B cell (primary cell): ENCODE data around the gene ZNF787. TPM values are rescaled to one million over a fixed set of nuclear protein-coding genes. Genes with fewer than 3 reads are reported as not detected.
"Not testable (repeated sequence)": the region's sequence is repeated elsewhere in the genome, so short reads cannot be mapped to it uniquely, and the experiment has no call there.

Source experiments
- ATAC-seq: fragments of 200-7000 bp; cut with Tn5 transposase; one replicate; pipeline ENCODE4 v1.10.0; 2021; ENCODE audit warnings: low read depth, mild to moderate bottlenecking, moderate number of reproducible peaks, moderate library complexity
- CTCF ChIA-PET: fragments of 350-600 bp; sonication (Branson Sonifier 250); formaldehyde crosslinking; loops from one replicate; lab custom pipeline; 2021; ENCODE audit warnings: antibody characterized with exemption, inconsistent platforms; lab: Charles Lee
- POLR2A ChIA-PET: fragments of 350-600 bp; sonication (Branson Sonifier 250); formaldehyde crosslinking; loops from one replicate; lab custom pipeline; 2021; ENCODE audit warnings: antibody characterized with exemption; lab: Charles Lee
- DNase-seq: peaks from one replicate; pipeline ENCODE4 v3.0.0; 2013
- H2AFZ ChIP-seq: 2 replicates; pipeline ENCODE4 v1.6.1; 2012; ENCODE audit warnings: mild to moderate bottlenecking, low read depth, low read length; ENCODE audit not compliant: insufficient read depth, poor library complexity, severe bottlenecking
- H3K27ac ChIP-seq, 2 donors: 1 replicate in 1 of 2; 2 replicates in 1 of 2; pipeline ENCODE4 v1.5.1; 2012 to 2013; ENCODE audit warnings: low read length in 2 of 2, mild to moderate bottlenecking in 2 of 2, moderate library complexity in 1 of 2
- H3K27me3 ChIP-seq, 4 experiments: fragments of 200-600 bp in 1 of 4; sonication (generic) in 1 of 4; replicated peaks in 1 of 4; 1 replicate in 2 of 4; 2 replicates in 2 of 4; pipeline versions ENCODE4 v1.6.1 to v1.7.0; 2013 to 2016; ENCODE audit warnings: low read length in 3 of 4, mild to moderate bottlenecking in 2 of 4, mixed read lengths in 1 of 4, moderate library complexity in 1 of 4; ENCODE audit not compliant: insufficient read depth in 4 of 4, control insufficient read depth in 3 of 4; ENCODE audit errors: control extremely low read depth in 1 of 4
- H3K36me3 ChIP-seq, 2 experiments: replicated peaks in 1 of 2; 1 replicate in 1 of 2; 2 replicates in 1 of 2; pipeline versions ENCODE4 v1.6.1 to v1.7.1; 2013; ENCODE audit warnings: low read length in 1 of 2; ENCODE audit not compliant: insufficient read depth in 2 of 2, control insufficient read depth in 1 of 2; ENCODE audit errors: control extremely low read depth in 1 of 2, extremely low read depth in 1 of 2
- H3K4me1 ChIP-seq, 2 donors: fragments of 200-600 bp in 1 of 2; sonication (generic) in 1 of 2; 1 replicate in 1 of 2; 2 replicates in 1 of 2; pipeline versions ENCODE4 v1.5.1 to v1.6.1; 2013 to 2017; ENCODE audit warnings: low read length in 2 of 2; ENCODE audit not compliant: control insufficient read depth in 2 of 2, insufficient read depth in 2 of 2
- H3K4me2 ChIP-seq: replicated peaks from 2 replicates; pipeline ENCODE3; 2012; ENCODE audit warnings: mild to moderate bottlenecking, low read depth, low read length; ENCODE audit not compliant: poor library complexity, severe bottlenecking
- H3K4me3 ChIP-seq, 5 experiments: fragments of 200-600 bp in 1 of 5; sonication (generic) in 1 of 5; 1 replicate in 3 of 5; 2 replicates in 2 of 5; pipeline versions ENCODE4 v1.5.1 to v1.7.0; 2011 to 2016; ENCODE audit warnings: low read length in 4 of 5, mild to moderate bottlenecking in 4 of 5, low read depth in 2 of 5, control low read depth in 1 of 5, moderate library complexity in 1 of 5; ENCODE audit not compliant: insufficient read depth in 1 of 5; ENCODE audit errors: control extremely low read depth in 1 of 5, extremely low read depth in 1 of 5
- H3K79me2 ChIP-seq: fragments of 200-600 bp; sonication (generic); one replicate; pipeline ENCODE4 v1.6.0; 2016; ENCODE audit warnings: low read length; ENCODE audit not compliant: control insufficient read depth, insufficient read depth
- H3K9ac ChIP-seq: fragments of 200-600 bp; sonication (generic); 2 replicates; pipeline ENCODE4 v1.6.1; 2017; ENCODE audit warnings: mild to moderate bottlenecking, low read length, moderate library complexity
- H3K9me3 ChIP-seq, 3 donors: one replicate each; pipeline versions ENCODE4 v1.6.1 to v1.7.1; 2013; ENCODE audit warnings: low read length in 2 of 3; ENCODE audit not compliant: control insufficient read depth in 2 of 3, insufficient read depth in 1 of 3; ENCODE audit errors: control extremely low read depth in 1 of 3
- H4K20me1 ChIP-seq: 2 replicates; pipeline ENCODE4 v1.6.0; 2012; ENCODE audit warnings: mild to moderate bottlenecking, low read length; ENCODE audit not compliant: insufficient read depth, control insufficient read depth, poor library complexity, severe bottlenecking
- H3K27ac Mint-ChIP-seq: one replicate; pipeline ENCODE4 v1.8.0; 2021; ENCODE audit warnings: mixed read lengths
- H3K27me3 Mint-ChIP-seq: one replicate; pipeline ENCODE4 v1.8.0; 2021; ENCODE audit warnings: mixed read lengths
- H3K4me1 Mint-ChIP-seq: one replicate; pipeline ENCODE4 v1.8.0; 2021; ENCODE audit warnings: mixed read lengths
- H3K4me3 Mint-ChIP-seq: one replicate; pipeline ENCODE4 v1.8.0; 2021; ENCODE audit warnings: mixed read lengths
- H3K9me3 Mint-ChIP-seq: one replicate; pipeline ENCODE4 v1.8.0; 2022; ENCODE audit warnings: mixed read lengths; ENCODE audit not compliant: insufficient read depth
- CTCF ChIP-seq: fragments of 200-600 bp; IDR thresholded peaks from one replicate; pipeline ENCODE4 v1.8.0; 2022; ENCODE audit warnings: antibody characterized with exemption, mild to moderate bottlenecking
- EZH2 ChIP-seq: IDR thresholded peaks from 2 replicates; pipeline ENCODE4 v1.6.1; 2012; ENCODE audit warnings: borderline replicate concordance, low read depth, mild to moderate bottlenecking, moderate library complexity, low read length; ENCODE audit not compliant: insufficient read depth, poor library complexity, severe bottlenecking
- WGBS: methylation state at CpG from one replicate; pipeline ENCODE4 v1.1.5; 2013; ENCODE audit warnings: missing lambda C conversion rate; ENCODE audit not compliant: insufficient coverage; 5-methylcytosine and 5-hydroxymethylcytosine counted together
- intact Hi-C: fragments of 100-400 bp; cut with micrococcal nuclease; formaldehyde crosslinking; loops from one replicate; pipeline ENCODE4 v1.10.0; 2022
- polyA plus RNA-seq: library from polyadenylated mRNA; depleted of rRNA; stranded (reverse); fragments of >200 nt; gene quantifications from 2 replicates; pipeline ENCODE4 v1.2.3, GENCODE V29; 2012
- total RNA-seq, 2 donors: library from RNA; stranded (reverse); fragments of 120-200 nt in 1 of 2; gene quantifications; 1 replicate in 1 of 2; 2 replicates in 1 of 2; pipeline versions ENCODE4 v1.2.3 to v1.2.4, GENCODE V29; 2013 to 2022

Gene ZNF787
- total and polyA plus RNA-seq, 2 donors (not counting 1 experiment from before 2014, with no cell fraction given) = 19.6 to 47.9 TPM

DNA sequence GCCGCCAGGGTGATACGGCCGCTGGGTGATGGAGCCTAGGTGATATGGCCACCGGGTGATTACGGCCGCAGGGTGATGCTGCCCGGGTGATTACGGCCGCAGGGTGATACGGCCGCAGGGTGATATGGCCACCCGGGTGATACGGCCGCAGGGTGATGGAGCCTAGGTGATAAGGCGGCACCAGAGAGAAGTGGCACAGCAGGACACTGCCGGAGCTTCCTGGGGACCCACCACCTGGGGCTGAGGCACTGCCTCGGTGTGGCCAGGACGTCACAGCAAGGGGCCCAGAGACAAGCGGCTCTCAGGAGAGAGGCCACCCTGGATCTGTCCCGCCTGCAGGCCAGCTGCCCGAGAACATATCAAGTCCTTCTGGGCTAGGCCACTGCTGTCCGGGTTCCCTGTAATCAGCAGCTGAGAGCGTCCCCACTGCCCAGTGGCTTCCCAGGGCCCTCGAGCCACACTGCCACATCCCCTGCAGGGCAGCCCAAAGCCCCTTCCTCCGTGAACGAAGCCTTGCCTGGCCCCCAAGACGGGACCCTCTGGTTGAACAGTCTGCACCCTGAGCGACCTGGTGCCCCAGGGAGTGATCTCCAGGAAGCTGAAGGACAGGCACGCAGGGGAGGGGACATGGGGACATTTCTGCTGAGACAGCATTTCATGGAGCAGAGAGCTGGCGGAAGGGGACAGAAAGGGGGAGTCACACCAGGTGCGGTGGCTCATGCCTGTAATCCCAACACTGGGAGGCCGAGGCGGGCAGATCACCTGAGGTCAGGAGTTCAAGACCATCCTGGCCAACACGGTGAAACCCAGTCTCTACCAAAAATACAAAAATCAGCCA, 22.1 kb downstream of the ZNF787 start:
- Mint-ChIP-seq H3K9me3 (no peaks in the 10 kb centered on the region), H3K27ac (no peak overlapping the region), H3K27me3 (no peaks in the 10 kb centered on the region), H3K4me3 (no peak overlapping the region), H3K4me1 (peaks cover 4% of the 10 kb centered on the region)
- TF ChIP-seq EZH2 (no peak), CTCF (no peak)
- peaks cover 82% of the 10 kb centered on the region for H4K20me1 ChIP-seq
- DNase-seq = no peak
- no peaks in the 10 kb centered on the region for H3K9me3 ChIP-seq
- intact Hi-C loops = no loop called here
- CTCF ChIA-PET = no interaction called here
- H3K4me2 ChIP-seq = no peak overlapping the region
- POLR2A ChIA-PET = no interaction called here
- H3K9ac ChIP-seq = no peak overlapping the region
- no peak overlapping the region for H2AFZ ChIP-seq
- peaks cover 68% of the 10 kb centered on the region for H3K79me2 ChIP-seq
- H3K36me3 ChIP-seq = peaks cover 0 to 48% of the 10 kb centered on the region in 2 experiments
- H3K4me3 ChIP-seq = no peak overlapping the region
- 98% methylated on average over 30 of the region's 34 CpGs for WGBS
- no peaks in the 10 kb centered on the region for H3K27me3 ChIP-seq
- no peaks in the 10 kb centered on the region for H3K4me1 ChIP-seq
- no peak for ATAC-seq
- no peak overlapping the region for H3K27ac ChIP-seq

GRCh38 chr19:56098237-56098636, 22.9 kb downstream of the ZNF787 start:
- H3K4me3 ChIP-seq, H3K4me1 ChIP-seq, H3K9ac ChIP-seq, H3K27ac Mint-ChIP-seq, H3K27me3 Mint-ChIP-seq, H3K27ac ChIP-seq, ATAC-seq, H2AFZ ChIP-seq, H3K4me1 Mint-ChIP-seq, H3K4me3 Mint-ChIP-seq, H3K9me3 Mint-ChIP-seq, intact Hi-C loops, DNase-seq, H3K4me2 ChIP-seq, H3K27me3 ChIP-seq, H3K9me3 ChIP-seq: not testable (repeated sequence)
- 99% methylated on average over 9 of the region's 21 CpGs for WGBS
- CTCF ChIA-PET = interaction anchor here (1.4 kb wide), 2 partner anchors 17 to 235 kb away, joined by 3 read pairs; no protein-coding TSS in a partner anchor
- Histone ChIP-seq H3K36me3 (peaks cover 0 to 49% of the 10 kb centered on the region in 2 experiments), H3K79me2 (peaks cover 69% of the 10 kb centered on the region), H4K20me1 (peaks cover 84% of the 10 kb centered on the region)
- POLR2A ChIA-PET = interaction anchor here (0.6 kb wide), 1 partner anchor 844 kb away, joined by 3 read pairs; no protein-coding TSS in a partner anchor
